Measurements from ENCODE around the gene PCED1B.

DNA sequence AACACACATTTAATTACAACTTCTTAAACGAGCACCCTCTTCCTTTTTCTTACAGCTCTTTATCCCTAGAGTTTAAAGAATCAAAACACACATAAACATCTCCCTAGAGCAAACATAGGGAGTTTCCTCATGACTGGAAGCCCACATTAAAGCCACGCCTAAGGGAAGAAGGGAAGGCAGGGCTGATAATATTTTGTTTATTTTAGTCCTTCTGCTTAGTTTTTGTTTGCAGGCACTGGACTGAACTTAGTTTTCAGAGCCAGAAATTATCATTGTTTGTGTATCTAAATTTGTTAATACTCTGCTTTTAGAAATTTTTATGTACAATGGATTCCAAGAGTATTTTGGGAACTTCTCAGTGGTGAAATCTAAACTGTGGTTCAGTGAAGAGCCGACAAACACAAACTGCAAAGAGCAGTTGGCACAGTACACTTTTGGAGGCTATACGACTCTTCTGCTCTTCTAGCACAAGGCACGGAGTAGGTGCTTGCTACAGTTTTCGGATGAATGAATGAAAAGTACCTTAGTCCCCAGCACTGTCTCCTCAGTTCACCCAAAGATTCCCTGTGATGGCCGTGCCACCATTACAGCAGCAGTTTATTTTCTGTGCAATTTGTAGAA lies 18.0 kb downstream of the PCED1B start:
- no peak for TF ChIP-seq EZH2 (IDR thresholded peaks at IDR 0.05)
- TF ChIP-seq, protein P1, sequence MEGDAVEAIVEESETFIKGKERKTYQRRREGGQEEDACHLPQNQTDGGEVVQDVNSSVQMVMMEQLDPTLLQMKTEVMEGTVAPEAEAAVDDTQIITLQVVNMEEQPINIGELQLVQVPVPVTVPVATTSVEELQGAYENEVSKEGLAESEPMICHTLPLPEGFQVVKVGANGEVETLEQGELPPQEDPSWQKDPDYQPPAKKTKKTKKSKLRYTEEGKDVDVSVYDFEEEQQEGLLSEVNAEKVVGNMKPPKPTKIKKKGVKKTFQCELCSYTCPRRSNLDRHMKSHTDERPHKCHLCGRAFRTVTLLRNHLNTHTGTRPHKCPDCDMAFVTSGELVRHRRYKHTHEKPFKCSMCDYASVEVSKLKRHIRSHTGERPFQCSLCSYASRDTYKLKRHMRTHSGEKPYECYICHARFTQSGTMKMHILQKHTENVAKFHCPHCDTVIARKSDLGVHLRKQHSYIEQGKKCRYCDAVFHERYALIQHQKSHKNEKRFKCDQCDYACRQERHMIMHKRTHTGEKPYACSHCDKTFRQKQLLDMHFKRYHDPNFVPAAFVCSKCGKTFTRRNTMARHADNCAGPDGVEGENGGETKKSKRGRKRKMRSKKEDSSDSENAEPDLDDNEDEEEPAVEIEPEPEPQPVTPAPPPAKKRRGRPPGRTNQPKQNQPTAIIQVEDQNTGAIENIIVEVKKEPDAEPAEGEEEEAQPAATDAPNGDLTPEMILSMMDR (IDR thresholded peaks at IDR 0.05) = no peak

Measured in neural progenitor cell (in vitro differentiated cells).